Left ventricle myocardium inferior (tissue), 1 donor: ENCODE results near the gene SEMG2. TPM values are rescaled to one million over a fixed set of nuclear protein-coding genes. Genes with fewer than 3 reads are reported as not detected.

Experiments used
- DNase-seq: peaks from one replicate; pipeline ENCODE4 v3.0.0-alpha.2; 2020
- H3K27ac ChIP-seq: fragments of 200-600 bp; replicated peaks from 2 replicates; pipeline ENCODE4 v1.8.0; 2021
- H3K27me3 ChIP-seq: fragments of 200-600 bp; 2 replicates; pipeline ENCODE4 v1.8.0; 2021; ENCODE audit warnings: low read depth
- H3K36me3 ChIP-seq: fragments of 200-600 bp; 2 replicates; pipeline ENCODE4 v1.8.0; 2021
- H3K4me1 ChIP-seq: fragments of 200-600 bp; 2 replicates; pipeline ENCODE4 v1.8.0; 2021
- H3K4me3 ChIP-seq: fragments of 200-600 bp; 2 replicates; pipeline ENCODE4 v1.8.0; 2021; ENCODE audit warnings: mild to moderate bottlenecking, moderate library complexity
- H3K9me3 ChIP-seq: fragments of 200-600 bp; replicated peaks from 2 replicates; pipeline ENCODE4 v1.8.0; 2021
- intact Hi-C: fragments of 100-400 bp; cut with micrococcal nuclease; formaldehyde crosslinking; loops from one replicate; pipeline ENCODE4 v1.11.0; 2022
- total RNA-seq: library from RNA; stranded (reverse); fragmentation: NEBNext Ultra II Directional; extraction: Animal tissue kit (Norgen Biotek cat#: 25700); gene quantifications from one replicate; pipeline ENCODE4 v1.2.1, GENCODE V29; 2021
- TF ChIP-seq, protein P1 (sequence below): fragments of 200-600 bp; IDR thresholded peaks from 2 replicates; pipeline ENCODE4 v1.8.0; 2021; ENCODE audit warnings: antibody characterized with exemption, mild to moderate bottlenecking, borderline replicate concordance
- donor health status: DM: no; HTN: yes; CAD: no; lungs with severe emphysema.

Gene SEMG2
- total RNA-seq, 1 donor from 2014 or later = not detected

GRCh38 chr20:45179166-45179565 is 42.0 kb upstream of the SEMG2 start:
- no peak overlapping the region for H3K4me3 ChIP-seq
- no peaks in the 10 kb centered on the region for H3K36me3 ChIP-seq
- no peak for DNase-seq
- TF ChIP-seq, protein P1, sequence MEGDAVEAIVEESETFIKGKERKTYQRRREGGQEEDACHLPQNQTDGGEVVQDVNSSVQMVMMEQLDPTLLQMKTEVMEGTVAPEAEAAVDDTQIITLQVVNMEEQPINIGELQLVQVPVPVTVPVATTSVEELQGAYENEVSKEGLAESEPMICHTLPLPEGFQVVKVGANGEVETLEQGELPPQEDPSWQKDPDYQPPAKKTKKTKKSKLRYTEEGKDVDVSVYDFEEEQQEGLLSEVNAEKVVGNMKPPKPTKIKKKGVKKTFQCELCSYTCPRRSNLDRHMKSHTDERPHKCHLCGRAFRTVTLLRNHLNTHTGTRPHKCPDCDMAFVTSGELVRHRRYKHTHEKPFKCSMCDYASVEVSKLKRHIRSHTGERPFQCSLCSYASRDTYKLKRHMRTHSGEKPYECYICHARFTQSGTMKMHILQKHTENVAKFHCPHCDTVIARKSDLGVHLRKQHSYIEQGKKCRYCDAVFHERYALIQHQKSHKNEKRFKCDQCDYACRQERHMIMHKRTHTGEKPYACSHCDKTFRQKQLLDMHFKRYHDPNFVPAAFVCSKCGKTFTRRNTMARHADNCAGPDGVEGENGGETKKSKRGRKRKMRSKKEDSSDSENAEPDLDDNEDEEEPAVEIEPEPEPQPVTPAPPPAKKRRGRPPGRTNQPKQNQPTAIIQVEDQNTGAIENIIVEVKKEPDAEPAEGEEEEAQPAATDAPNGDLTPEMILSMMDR = no peak
- no peaks in the 10 kb centered on the region for H3K4me1 ChIP-seq
- H3K27me3 ChIP-seq = peaks cover 37% of the 10 kb centered on the region
- H3K9me3 ChIP-seq = no peaks in the 10 kb centered on the region
- intact Hi-C loops = no loop called here
- no peak overlapping the region for H3K27ac ChIP-seq

DNA sequence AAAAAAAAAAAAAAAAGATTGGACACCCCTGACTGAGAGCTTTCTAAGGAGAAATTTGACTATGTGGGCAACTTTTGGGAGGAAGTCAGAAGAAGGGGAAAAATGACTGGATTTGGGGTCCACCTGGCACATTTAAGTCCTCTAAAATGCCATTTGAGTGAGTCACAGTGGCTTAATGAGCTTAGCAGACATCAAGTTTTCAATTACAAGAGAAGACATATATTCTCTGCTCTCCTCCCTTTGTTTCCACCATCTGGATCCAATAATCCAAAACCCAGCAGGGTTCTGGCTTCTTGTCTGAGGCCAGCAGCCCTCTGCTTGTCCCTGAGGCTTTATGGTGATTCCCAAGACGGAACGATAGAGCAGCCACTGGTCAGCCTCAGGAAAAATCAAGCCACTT is 39.5 kb upstream of the SEMG2 start:
- intact Hi-C loops = no loop called here
- no peak overlapping the region for H3K27ac ChIP-seq
- no peaks in the 10 kb centered on the region for H3K4me1 ChIP-seq
- no peaks in the 10 kb centered on the region for H3K36me3 ChIP-seq
- DNase-seq = no peak
- no peak overlapping the region for H3K4me3 ChIP-seq
- no peaks in the 10 kb centered on the region for H3K9me3 ChIP-seq
- H3K27me3 ChIP-seq = peaks cover 23% of the 10 kb centered on the region
- TF ChIP-seq, protein P1 = no peak

DNA sequence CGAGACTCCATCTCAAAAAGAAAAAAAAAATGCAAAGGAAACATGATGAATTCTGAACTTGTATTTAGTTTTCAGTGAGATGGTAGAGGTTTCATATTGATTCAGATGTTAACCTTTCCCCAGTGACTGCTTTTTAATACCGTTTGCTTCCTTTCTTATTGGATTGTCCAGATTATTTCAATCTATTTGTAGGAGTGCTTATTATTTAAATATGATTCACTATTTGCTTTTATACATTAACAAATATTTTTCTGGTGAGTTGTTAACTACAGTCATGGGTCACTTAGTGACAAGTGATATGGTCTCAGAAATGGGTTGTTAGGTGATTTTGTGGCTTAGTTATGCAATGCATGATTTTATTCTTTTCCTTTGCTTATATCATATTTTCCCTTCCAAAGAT is 38.1 kb upstream of the SEMG2 start:
- H3K4me1 ChIP-seq = no peaks in the 10 kb centered on the region
- no peaks in the 10 kb centered on the region for H3K36me3 ChIP-seq
- H3K27me3 ChIP-seq = peaks cover 30% of the 10 kb centered on the region
- no peak for DNase-seq
- TF ChIP-seq, protein P1 = no peak
- intact Hi-C loops = no loop called here
- H3K9me3 ChIP-seq = no peaks in the 10 kb centered on the region
- H3K4me3 ChIP-seq = no peak overlapping the region
- no peak overlapping the region for H3K27ac ChIP-seq

DNA sequence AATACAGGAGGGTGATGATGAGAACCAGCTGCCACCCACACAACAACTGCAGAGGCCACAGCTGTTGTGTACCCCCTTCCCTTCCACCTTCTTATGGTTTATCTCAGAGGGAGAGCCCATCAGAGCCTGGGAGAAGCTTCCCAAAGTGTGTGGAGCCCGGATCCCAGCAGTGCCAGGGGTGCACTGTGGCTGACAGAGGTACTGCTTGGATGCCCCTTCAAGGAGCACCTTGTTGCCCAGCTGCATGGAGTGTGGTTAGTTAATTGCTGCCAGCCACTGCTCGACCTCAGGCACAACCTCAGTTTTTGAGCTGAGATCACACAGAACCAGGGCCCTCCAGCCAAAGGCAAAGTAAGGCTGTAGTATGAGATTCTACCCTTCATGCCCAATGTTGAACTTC is 33.5 kb upstream of the SEMG2 start:
- no peaks in the 10 kb centered on the region for H3K4me1 ChIP-seq
- H3K36me3 ChIP-seq = no peaks in the 10 kb centered on the region
- intact Hi-C loops = no loop called here
- H3K9me3 ChIP-seq = no peaks in the 10 kb centered on the region
- DNase-seq = no peak
- no peak overlapping the region for H3K4me3 ChIP-seq
- no peak overlapping the region for H3K27ac ChIP-seq
- peaks cover 42% of the 10 kb centered on the region for H3K27me3 ChIP-seq
- TF ChIP-seq, protein P1 = no peak

DNA sequence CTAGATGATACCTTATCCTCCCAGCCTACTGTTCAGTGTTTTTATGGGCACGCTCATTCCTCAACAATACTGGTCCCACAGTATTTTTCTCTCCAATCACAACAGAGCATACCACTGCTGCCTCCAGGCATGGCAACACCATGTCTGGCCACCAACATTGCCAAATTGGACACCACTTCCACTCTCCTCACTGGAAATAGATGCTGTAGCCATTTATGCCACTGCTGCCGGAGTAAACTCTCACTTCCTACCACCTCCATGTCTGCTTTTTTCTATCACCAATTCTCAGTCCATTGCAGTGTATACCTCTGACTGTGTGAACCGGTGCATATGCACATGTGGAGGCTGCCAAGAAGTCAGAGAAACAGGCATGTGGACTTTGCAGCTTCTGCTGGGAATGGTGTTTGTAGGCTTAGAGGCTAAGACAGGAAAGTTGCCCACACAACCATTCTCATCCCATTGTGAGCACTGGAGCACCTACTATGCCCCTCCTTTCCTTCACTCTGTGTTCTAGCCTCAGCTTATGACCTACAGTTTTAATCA is 32.0 kb upstream of the SEMG2 start:
- DNase-seq = no peak
- Histone ChIP-seq H3K4me3 (no peak overlapping the region), H3K27me3 (peaks cover 36% of the 10 kb centered on the region), H3K4me1 (no peaks in the 10 kb centered on the region), H3K36me3 (no peaks in the 10 kb centered on the region), H3K27ac (no peak overlapping the region), H3K9me3 (no peaks in the 10 kb centered on the region)
- intact Hi-C loops = no loop called here
- TF ChIP-seq, protein P1 = no peak
